HG03457 (cell line): ENCODE results near the gene TDRD7.
"Not testable (repeated sequence)": the region's sequence is repeated elsewhere in the genome, so short reads cannot be mapped to it uniquely, and the experiment has no call there.

Experiments used
- ATAC-seq: cut with Tn5 transposase; IDR thresholded peaks from one replicate; pipeline ENCODE4 v1.9.1; 2021; ENCODE audit warnings: moderate number of reproducible peaks; ENCODE audit not compliant: unreplicated experiment

Gene TDRD7

DNA sequence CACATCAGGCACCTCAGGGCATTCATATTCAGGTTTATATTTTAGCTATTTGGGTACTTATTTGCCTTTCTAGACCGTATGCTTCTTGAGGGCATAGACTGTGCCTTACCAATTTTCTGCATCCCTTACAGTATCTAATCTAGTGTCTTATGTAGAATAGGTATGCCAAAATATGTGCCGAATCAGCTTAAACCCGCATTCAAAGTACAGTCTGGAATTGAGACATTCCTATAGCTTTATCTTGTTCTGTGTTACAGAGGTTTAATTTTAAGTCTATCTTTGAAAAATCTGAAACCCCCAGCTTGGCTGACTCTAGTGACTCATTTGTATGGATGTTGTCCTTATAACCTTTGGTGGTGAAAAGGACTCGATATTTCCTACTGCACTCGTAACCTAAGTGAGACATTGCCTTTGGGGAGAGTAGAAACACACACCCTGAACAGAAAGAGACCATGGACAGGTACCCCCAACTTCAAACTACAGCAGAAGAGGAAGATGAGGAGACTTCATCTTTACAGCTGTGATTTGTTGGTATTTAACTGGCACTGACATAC, 62.6 kb downstream of the TDRD7 start:
- ATAC-seq, result no peak

- ATAC-seq, result no peak
These were observed 63.2 kb downstream of the TDRD7 start for GRCh38 chr9:97475059-97475458.

DNA sequence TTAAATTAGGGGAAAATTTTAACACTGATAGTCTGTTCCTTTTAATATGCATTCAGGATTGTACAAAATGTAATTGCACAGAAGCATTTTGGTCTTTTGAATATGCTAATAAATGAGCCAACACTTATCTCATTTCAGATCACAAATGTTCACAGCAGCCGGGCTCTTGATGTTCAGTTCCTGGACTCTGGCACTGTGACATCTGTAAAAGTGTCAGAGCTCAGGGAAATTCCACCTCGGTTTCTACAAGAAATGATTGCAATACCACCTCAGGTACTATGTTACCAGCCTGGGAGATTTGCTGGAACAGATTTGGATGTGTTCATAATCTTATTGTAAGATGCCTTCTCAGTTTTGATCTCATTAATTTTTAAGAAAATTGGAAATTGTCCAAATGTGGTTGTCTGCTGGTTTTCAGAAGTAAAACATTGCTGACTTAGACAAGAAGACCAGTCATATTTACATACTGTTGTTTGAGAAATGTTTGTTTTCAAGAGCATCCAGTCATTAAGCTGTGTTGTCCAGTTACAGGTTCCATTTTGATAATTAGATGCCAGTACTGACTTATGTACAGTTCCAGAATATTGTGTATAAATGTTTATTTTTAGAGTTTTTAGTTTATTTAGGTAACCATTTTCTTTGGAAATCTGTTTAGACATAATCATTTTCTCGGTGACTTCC, 66.5 kb downstream of the TDRD7 start:
- no peak for ATAC-seq

- ATAC-seq, result no peak
These were observed 67.7 kb downstream of the TDRD7 start for GRCh38 chr9:97479496-97480159.

DNA sequence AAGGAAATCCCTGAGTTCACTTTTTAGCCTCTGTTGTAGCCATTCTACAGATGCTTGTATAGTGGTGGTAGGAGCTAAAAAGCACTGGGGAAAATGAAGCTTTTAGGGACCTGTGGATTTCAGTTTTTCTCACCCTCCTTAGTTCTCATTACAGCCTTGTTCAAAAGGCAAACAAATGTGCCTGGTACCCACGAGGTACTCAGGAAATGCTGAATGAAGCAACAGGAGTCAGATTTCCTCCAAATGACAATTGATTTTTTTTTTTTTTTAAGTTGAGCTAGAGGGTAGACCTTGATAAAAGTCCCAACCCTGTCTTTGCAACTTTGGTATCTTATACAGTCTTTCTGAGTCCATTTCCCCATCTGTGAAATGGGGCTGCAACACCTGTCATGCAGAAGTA, 68.3 kb downstream of the TDRD7 start:
- ATAC-seq, result no peak

DNA sequence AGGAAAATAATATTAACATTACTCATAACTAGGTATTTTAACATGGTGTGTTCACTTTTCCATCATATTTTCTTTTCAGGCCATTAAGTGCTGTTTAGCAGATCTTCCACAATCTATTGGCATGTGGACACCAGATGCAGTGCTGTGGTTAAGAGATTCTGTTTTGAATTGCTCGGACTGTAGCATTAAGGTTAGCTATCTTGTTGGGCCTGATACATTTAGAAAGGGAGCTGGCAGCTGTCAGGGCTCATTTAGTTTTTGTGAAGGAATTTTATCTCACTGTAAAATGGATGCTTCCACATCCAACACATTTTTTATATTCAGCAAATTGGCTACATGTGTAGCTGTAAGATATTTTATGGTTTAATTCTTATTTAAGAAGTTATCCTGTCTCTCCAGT, 68.9 kb downstream of the TDRD7 start:
- no peak for ATAC-seq

- no peak for ATAC-seq
These were observed 72.2 kb downstream of the TDRD7 start for GRCh38 chr9:97484134-97484533.

GRCh38 chr9:97487107-97487506, 75.2 kb downstream of the TDRD7 start:
- no peak for ATAC-seq

- no peak for ATAC-seq
These were observed 76.0 kb downstream of the TDRD7 start for GRCh38 chr9:97487861-97488260.

DNA sequence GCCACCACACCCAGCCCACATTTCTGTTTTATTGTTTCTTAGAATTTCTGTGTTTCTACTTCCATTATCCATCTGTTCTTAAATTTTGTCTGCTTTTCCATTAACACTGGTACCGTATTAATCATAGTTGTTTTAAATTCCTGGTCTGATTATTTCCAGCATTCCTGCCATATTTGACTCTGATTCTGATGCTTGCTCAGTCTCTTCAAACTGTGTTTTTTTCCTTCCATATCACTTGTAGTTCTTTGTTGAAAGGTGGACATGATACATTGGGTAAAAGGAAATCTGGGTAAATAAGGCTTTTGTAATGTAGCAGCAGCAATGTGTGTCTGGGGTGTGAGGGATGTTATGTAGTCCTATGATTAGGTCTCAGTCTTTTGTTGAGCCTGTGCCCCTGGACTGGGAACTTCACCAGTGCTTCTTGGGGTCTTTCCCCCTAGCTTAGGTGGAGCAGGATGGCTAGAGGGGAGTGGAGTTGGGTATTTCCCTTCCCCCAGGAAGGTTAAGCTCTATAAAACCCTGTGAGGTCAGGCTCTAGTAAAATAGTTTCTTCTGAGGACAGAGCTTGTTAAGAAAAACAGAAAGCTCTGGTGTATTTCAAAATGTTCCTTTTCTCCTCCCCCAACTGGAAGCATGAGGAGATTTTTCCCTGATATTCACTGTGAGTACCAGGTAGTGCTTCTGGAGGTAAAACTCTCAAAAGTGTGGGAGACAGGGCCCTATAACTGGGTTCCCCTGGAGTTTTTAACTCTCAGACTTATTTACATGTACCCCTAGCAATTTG, 79.5 kb downstream of the TDRD7 start:
- no peak for ATAC-seq

GRCh38 chr9:97497558-97498375, 85.9 kb downstream of the TDRD7 start:
- ATAC-seq, result not testable (repeated sequence)

- not testable (repeated sequence) for ATAC-seq
These were observed 87.0 kb downstream of the TDRD7 start for GRCh38 chr9:97498846-97499245.

- ATAC-seq, result no peak
These were observed 88.4 kb downstream of the TDRD7 start for GRCh38 chr9:97500263-97500662.

GRCh38 chr9:97500765-97501176, 88.9 kb downstream of the TDRD7 start:
- no peak for ATAC-seq

DNA sequence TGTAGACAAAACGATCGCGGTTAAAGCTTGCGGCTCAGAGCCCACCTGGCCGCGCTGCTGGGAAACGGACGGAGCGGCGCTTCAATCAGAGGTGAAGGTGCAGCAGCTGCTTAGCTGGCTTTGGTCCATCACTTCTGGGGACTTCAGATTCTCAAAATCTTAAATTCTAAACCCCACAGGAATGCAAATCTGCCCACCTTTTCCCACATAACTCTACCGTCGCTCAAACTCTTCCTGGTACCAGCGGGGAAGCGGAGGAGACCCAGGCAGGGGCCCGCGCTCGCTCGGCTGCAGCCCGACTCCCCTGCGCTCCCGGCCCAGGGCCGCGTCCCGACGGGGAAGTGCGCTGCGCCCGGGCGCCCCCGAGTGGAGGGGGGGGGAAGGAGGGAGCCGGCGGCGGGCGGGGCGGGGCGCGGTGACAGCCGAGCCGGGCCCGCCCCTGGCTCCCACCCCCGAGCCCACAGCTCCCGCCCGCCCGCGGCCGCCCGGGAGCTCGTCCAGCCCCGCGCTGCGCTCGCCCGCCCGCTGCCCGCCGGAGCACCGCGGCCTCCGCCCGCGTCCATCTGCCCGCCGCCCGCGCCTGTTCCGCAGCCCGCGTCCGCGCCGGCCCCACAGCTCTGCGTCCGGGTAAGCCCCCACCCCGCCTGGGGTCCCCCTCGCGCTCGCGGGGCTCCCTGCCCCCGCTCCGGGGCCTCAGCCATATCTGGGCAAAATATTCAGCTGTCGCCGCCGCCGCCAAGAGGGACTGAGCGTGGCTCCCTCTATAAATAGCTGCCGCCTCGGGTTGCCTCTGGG, 89.5 kb downstream of the TDRD7 start, which contains the start of gene TMOD1:
TSS of gene TMOD1 (plus strand) at position 490 of the 795 bp plus-strand sequence. CDS start 22,523 bp downstream, outside the sequence.
- no peak for ATAC-seq

- no peak for ATAC-seq
These were observed 90.0 kb downstream of the TDRD7 start for GRCh38 chr9:97501972-97502221.

DNA sequence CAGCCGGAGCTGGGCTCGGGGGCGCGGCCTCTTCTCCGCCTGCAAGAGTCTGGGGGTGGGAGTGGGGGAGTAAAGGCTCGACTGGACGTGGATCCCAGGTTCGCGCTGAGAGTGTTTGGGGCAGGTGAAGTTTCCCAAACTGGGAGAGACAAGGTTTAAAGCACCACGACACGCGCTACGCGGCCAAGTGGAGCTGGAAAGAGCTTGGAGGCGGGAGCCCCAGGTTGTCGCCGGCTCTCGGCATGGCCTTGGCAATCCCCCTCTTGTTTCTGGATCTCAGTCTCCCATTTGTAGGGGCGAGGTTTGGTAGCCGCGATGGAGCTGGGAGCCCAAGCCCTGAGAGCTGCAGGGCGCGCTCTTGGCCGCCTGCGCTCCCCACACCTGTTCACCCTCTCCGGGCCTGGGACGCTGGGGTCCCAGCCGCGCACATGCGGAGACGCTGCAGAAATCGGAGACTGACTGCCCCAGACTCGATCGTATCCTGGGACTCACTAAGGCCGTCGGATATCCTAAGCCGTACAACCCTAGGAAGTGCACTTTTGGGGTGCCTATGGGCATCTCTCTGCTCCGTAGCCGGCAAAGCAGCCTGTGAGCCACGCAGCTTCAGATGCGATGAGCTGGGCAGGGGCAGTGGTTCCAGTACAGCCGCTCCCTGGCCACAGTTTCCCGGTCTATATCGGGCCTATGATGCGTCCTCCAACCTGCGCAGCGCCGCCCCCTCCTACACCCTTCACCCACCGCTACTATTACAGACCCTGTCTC, 90.5 kb downstream of the TDRD7 start:
- no peak for ATAC-seq

DNA sequence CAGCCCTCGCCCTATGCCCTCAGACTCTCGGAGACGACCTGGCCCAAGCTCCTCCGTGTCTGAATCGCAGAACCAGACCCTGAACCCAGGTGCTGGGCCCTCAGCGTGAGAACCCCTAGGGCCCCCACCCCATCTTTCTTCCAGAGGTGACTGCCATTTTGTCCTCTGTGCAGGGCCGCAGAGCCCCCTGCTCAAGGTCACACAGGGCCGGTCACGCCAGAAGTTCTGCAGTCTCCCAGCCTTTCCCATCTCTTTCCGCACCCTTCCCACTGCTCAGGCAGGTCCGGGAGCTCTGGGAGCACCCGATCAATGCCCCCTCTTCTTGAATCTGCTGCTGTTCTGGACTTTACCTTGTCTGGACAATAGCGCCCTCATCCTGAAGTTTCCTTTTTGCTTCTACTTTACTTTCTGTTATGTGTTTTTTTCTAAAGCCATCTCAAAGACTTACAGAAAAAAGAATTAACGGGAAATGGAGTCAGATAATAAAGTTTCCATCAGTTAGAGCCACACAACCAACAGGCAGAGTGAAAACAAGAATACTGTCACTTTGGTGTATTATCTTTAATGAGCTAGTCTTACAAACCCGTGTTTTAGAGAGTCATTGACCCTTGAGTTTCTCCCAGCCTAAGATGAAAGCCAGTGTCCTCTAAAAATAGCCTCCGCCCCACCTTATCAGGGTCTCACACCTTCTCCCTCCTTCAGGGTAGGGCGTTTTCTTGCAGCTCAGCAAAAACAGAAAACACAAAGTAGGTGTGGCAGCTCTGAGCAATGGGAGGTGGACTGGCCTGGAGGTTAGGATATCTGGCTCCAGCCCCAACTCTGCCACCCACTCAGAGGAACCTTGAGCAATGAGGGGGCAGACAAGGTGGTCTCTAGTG, 91.3 kb downstream of the TDRD7 start:
- no peak for ATAC-seq

DNA sequence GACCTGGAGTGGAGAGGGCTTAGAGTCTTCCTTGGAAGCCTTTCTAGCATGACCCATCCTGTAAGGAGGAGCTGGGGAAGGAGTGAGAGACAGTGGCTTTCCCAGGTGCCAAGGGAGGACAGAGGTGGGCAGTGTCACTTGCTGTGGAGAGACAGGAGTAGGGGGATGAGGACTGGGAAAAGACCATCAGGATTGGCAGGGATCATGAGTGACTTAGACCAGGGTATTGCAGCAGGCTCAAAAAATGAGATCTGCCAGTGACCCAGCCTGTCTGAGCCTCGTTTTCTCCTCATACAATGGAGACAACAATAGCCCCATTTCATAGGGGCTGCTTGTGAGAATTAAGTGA, 91.9 kb downstream of the TDRD7 start:
- no peak for ATAC-seq
